Thyroid gland (tissue), 4 donors: ENCODE measurements around the gene CEP43. TPM values are rescaled to one million over a fixed set of nuclear protein-coding genes. Genes with fewer than 3 reads are reported as not detected.
A peak's percentile ranks its signal among the peaks of the same experiment; 100 is the strongest.

Experiments used
- DNase-seq, 2 donors: peaks; one replicate each; pipeline ENCODE4 v3.0.0-alpha.2; 2019
- H3K27ac ChIP-seq, 3 donors: fragments of 200-600 bp; sonication (generic); 1 replicate in 2 of 3; 2 replicates in 1 of 3; pipeline ENCODE4 v1.5.1; 2016 to 2019; ENCODE audit warnings: mild to moderate bottlenecking in 1 of 3, moderate library complexity in 1 of 3
- H3K27me3 ChIP-seq: fragments of 200-600 bp; sonication (generic); one replicate; pipeline ENCODE4 v1.5.1; 2019
- H3K36me3 ChIP-seq, 2 donors: fragments of 200-600 bp; sonication (generic); one replicate each; pipeline ENCODE4 v1.5.1; 2016 to 2019
- H3K4me1 ChIP-seq, 2 donors: fragments of 200-600 bp; sonication (generic); one replicate each; pipeline ENCODE4 v1.5.1; 2017 to 2019
- H3K4me3 ChIP-seq, 3 donors: fragments of 200-600 bp; sonication (generic); replicated peaks in 1 of 3; 1 replicate in 2 of 3; 2 replicates in 1 of 3; pipeline ENCODE4 v1.5.1; 2016; ENCODE audit warnings: mild to moderate bottlenecking in 1 of 3
- H3K9me3 ChIP-seq: fragments of 200-600 bp; sonication (generic); one replicate; pipeline ENCODE4 v1.5.1; 2017
- POLR2A ChIP-seq, 2 donors: fragments of 450-650 bp; IDR thresholded peaks; one replicate each; pipeline ENCODE4 v1.6.1; 2017; ENCODE audit warnings: antibody characterized with exemption in 2 of 2, mild to moderate bottlenecking in 2 of 2, moderate library complexity in 1 of 2
- WGBS, 2 donors: methylation state at CpG; one replicate each; pipeline ENCODE4 v1.1.5; 2017; 5-methylcytosine and 5-hydroxymethylcytosine counted together
- intact Hi-C: fragments of 100-400 bp; cut with DNase I; formaldehyde crosslinking; loops from one replicate; pipeline ENCODE4 v1.15.1; 2023
- total RNA-seq, 4 donors: library from RNA; depleted of rRNA; stranded (reverse); fragments of >200 nt; gene quantifications; one replicate each; pipeline ENCODE4 v1.2.3, GENCODE V29; 2016
- TF ChIP-seq, protein P1 (sequence below), 6 experiments: fragments of 200-600 bp in 3 of 6; fragments of 450-650 bp in 3 of 6; sonication (generic) in 3 of 6; IDR thresholded peaks; one replicate each; pipeline ENCODE4 v1.5.1; 2016 to 2019; ENCODE audit warnings: antibody characterized with exemption in 6 of 6, mild to moderate bottlenecking in 2 of 6, inconsistent platforms in 1 of 6, moderate library complexity in 1 of 6

The CEP43 gene
- total RNA-seq, 4 donors from 2014 or later: 30.0 to 39.9 (median 33.8) TPM

DNA sequence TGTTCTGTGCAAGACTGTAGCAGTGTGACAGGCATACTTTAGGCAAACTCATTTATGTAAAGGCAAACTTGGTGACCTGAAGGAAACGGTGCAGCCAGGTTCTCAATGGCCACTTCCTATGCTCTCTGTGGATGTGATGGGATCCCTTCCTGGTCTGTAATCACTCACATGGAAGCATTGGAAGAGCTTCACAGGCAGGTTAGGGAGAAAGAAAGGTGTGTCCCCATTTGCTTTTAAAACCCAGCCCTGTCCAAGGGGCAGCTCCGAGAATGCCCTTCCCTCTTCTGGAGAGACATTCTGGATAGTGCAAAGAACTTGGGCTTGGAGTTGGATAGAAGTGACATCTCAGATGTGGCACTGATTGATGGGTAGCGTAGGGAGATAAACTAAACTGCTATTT lies 28.1 kb downstream of the CEP43 start:
- 93 to 96% methylated on average over 3 of the region's 3 CpGs for WGBS, 2 donors
- Histone ChIP-seq H3K27me3 (no peaks in the 10 kb centered on the region), H3K27ac (no peak overlapping the region), H3K4me1 (peaks cover 0 to 8% of the 10 kb centered on the region in 2 donors), H3K4me3 (no peak overlapping the region), H3K9me3 (no peaks in the 10 kb centered on the region), H3K36me3 (peaks cover 17 to 23% of the 10 kb centered on the region in 2 donors)
- TF ChIP-seq POLR2A (IDR thresholded peaks at IDR 0.05): no peak
- TF ChIP-seq, protein P1, sequence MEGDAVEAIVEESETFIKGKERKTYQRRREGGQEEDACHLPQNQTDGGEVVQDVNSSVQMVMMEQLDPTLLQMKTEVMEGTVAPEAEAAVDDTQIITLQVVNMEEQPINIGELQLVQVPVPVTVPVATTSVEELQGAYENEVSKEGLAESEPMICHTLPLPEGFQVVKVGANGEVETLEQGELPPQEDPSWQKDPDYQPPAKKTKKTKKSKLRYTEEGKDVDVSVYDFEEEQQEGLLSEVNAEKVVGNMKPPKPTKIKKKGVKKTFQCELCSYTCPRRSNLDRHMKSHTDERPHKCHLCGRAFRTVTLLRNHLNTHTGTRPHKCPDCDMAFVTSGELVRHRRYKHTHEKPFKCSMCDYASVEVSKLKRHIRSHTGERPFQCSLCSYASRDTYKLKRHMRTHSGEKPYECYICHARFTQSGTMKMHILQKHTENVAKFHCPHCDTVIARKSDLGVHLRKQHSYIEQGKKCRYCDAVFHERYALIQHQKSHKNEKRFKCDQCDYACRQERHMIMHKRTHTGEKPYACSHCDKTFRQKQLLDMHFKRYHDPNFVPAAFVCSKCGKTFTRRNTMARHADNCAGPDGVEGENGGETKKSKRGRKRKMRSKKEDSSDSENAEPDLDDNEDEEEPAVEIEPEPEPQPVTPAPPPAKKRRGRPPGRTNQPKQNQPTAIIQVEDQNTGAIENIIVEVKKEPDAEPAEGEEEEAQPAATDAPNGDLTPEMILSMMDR (IDR thresholded peaks at IDR 0.05): no peak
- no peak for DNase-seq
- intact Hi-C loops: no loop called here

DNA sequence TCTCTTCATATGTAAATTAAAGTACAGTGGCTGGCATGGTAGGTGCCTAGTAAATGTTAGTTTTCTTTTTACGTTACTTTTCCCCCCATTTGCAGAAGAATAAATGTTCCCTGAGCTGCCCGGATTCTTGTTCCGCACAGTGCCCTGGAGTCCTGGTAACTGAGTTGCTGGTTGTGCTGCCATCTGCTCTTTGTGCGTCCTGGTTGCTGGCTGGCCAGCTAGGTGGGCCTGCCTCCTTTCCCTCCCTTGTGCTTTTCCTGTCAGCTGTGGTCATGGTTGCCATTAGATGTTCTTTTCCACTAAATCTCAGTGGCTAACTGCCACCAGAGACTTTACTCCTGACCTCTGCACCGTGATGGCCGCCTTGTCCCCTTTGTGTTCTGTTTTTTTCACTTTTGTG lies 28.6 kb downstream of the CEP43 start:
- no peak for TF ChIP-seq POLR2A (IDR thresholded peaks at IDR 0.05)
- TF ChIP-seq, protein P1 (IDR thresholded peaks at IDR 0.05): no peak
- no peak for DNase-seq
- no peak overlapping the region for H3K27ac ChIP-seq
- intact Hi-C loops: no loop called here
- 93 to 96% methylated on average over 6 of the region's 6 CpGs for WGBS, 2 donors
- no peaks in the 10 kb centered on the region for H3K27me3 ChIP-seq
- peaks cover 0 to 8% of the 10 kb centered on the region in 2 donors for H3K4me1 ChIP-seq
- no peak overlapping the region for H3K4me3 ChIP-seq
- H3K36me3 ChIP-seq: peaks cover 17 to 23% of the 10 kb centered on the region in 2 donors
- H3K9me3 ChIP-seq: no peaks in the 10 kb centered on the region

DNA sequence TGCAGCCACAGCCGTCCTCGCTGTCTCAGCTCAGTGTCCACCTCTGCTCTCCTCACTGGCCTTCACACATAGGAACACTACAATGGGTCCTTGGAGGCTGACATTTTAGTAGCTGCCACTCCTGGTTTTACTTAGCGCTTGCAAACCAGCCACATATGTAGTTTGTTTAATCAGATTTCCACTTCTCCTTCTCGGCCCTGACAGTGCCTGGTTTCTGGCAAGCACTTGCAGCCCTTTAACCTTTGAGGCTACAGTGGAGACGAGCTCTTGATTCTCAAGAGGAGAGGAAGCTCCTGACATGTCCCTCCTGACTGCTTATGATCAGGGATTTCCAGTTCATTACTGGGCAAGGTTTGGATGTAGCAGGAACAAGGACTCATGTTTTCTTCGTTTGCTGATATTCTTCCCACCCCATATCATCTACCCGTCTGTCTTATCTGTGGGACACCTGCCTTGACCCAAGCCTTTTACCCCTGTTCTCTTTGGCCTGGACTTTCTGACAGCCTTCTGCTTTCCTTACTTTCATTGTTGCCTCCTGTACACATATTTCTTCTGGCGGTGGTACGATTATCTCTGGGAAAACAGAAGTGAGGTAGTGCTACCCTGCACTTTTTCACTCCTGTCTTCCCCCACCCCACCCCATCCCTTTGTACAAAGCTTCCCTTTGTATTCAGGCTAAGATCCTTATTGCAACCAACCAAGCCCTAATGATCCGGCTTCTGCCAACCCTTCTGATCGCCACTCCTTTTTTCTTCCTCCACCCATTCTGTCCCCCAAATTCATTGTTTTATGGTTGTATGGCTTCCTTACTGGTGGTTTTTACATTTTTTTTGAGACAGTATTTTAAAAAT lies 31.2 kb downstream of the CEP43 start:
- Histone ChIP-seq H3K27ac (peak overlapping the region in 1 of 3 donors; percentile 50), H3K9me3 (no peaks in the 10 kb centered on the region), H3K4me3 (no peak overlapping the region), H3K36me3 (peaks cover 28 to 30% of the 10 kb centered on the region in 2 donors), H3K4me1 (peaks cover 0 to 8% of the 10 kb centered on the region in 2 donors), H3K27me3 (no peaks in the 10 kb centered on the region)
- DNase-seq: peak; percentile 44 to 45
- no peak for TF ChIP-seq POLR2A (IDR thresholded peaks at IDR 0.05)
- TF ChIP-seq, protein P1 (IDR thresholded peaks at IDR 0.05): no peak
- intact Hi-C loops: no loop called here
- 68 to 80% methylated on average over 11 of the region's 11 CpGs for WGBS, 2 donors

DNA sequence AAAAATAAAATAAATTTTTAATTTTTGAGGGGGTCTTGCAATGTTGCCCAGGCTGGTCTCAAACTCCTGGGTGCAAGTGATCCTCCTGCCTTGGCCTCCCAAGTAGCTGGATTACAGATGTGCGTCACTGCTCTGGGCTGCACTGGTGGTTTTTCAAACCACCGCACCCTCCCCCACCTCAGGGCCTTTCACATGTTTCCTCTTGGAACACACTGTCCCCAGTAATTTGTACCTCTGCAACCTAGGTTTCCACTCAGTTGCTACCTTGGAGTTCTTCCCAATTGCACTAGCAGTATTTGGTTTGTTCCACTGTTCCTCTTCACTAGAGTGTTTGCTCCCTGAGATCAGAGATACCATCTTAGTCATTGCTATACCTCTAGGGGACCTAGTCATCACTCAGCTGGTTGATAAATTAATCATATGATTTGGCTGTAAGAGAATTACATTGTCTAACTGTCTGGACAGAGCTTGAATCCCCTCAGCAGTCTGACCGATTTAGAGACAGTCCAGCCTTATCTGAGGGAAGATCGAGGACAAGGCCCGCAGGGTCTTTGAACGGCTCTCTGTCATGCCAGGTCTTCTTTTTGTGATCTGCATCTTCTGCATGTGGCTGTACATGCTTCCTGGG lies 32.0 kb downstream of the CEP43 start:
- WGBS, 2 donors: 93 to 95% methylated on average over 6 of the region's 6 CpGs
- peaks cover 30 to 35% of the 10 kb centered on the region in 2 donors for H3K36me3 ChIP-seq
- intact Hi-C loops: no loop called here
- H3K9me3 ChIP-seq: no peaks in the 10 kb centered on the region
- no peaks in the 10 kb centered on the region for H3K27me3 ChIP-seq
- no peak for TF ChIP-seq POLR2A (IDR thresholded peaks at IDR 0.05)
- TF ChIP-seq, protein P1 (IDR thresholded peaks at IDR 0.05): no peak
- DNase-seq: peak; percentile 51 to 52
- peak overlapping the region in 1 of 3 donors; percentile 50 for H3K27ac ChIP-seq
- H3K4me3 ChIP-seq: no peak overlapping the region
- H3K4me1 ChIP-seq: peaks cover 0 to 8% of the 10 kb centered on the region in 2 donors

DNA sequence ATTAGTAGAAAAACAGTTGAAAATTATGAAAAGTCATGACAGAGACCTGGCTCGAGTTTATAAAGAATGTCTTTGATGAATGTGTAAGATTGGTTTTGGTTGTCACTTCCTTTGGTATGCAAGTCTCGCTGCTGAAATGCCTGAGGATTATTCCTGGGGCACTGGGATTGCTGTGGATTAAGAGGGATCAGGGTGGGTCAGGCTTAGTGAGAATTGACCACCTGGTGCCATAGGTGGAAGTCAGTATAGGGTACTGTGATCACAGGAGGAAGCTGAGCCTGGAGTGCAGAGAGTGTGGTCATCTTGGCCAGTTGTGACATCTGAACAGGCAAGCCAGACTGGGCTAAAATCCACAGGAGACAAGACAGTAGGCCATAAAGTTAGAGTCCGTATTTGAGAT lies 34.9 kb downstream of the CEP43 start:
- no peaks in the 10 kb centered on the region for H3K27me3 ChIP-seq
- intact Hi-C loops: no loop called here
- peaks cover 18 to 20% of the 10 kb centered on the region in 2 donors for H3K36me3 ChIP-seq
- DNase-seq: no peak
- H3K9me3 ChIP-seq: no peaks in the 10 kb centered on the region
- 92 to 95% methylated on average over 3 of the region's 3 CpGs for WGBS, 2 donors
- no peak overlapping the region for H3K27ac ChIP-seq
- no peak overlapping the region for H3K4me3 ChIP-seq
- no peak for TF ChIP-seq POLR2A (IDR thresholded peaks at IDR 0.05)
- peaks cover 0 to 8% of the 10 kb centered on the region in 2 donors for H3K4me1 ChIP-seq
